HepG2 (cell line): ENCODE data around the gene CDC42EP4. TPM values are rescaled to one million over a fixed set of nuclear protein-coding genes. Genes with fewer than 3 reads are reported as not detected.

Experiments used
- ATAC-seq: fragments of 200-7000 bp; cut with Tn5 transposase; 3 replicates; pipeline ENCODE4 v1.9.1; 2020; ENCODE audit warnings: mild to moderate bottlenecking, moderate library complexity
- BruUV-seq: library from RNA; stranded (reverse); fragments of 400-500 nt; replicated peaks from 2 replicates; lab custom pipeline; 2021; lab: Mats Ljungman, UMichigan
- CTCF ChIA-PET: fragments of 300-600 bp; formaldehyde crosslinking; extraction: SDS; loops from one replicate; lab custom pipeline; 2021; ENCODE audit warnings: low total read pairs, inconsistent platforms, low intra/inter-chr PET ratio; lab: Yijun Ruan, JAX
- POLR2A ChIA-PET: fragments of 350-600 bp; sonication (Branson Sonifier 250); formaldehyde crosslinking; loops from one replicate; lab custom pipeline; 2020; ENCODE audit warnings: antibody characterized with exemption, inconsistent platforms; lab: Yijun Ruan, JAX
- DNase-seq: peaks from one replicate; pipeline ENCODE4 v3.0.0-alpha.2; 2015; ENCODE audit warnings: low spot score
- FAIRE-seq: peaks from 3 replicates; lab custom pipeline; 2011; peaks lifted over from hg19 to GRCh38; lab: Jason Lieb, UNC
- H2AFZ ChIP-seq: one replicate; pipeline ENCODE4 v1.6.1; 2011; ENCODE audit warnings: low read length, inconsistent platforms
- H3K27ac ChIP-seq: fragments of 300-600 bp; 3 replicates; pipeline ENCODE4 v1.8.0; 2011; ENCODE audit warnings: mixed run types, mild to moderate bottlenecking, mixed read lengths, low read length, inconsistent platforms; ENCODE audit not compliant: insufficient read depth; ENCODE audit errors: extremely low read length
- H3K27me3 ChIP-seq, 2 experiments: fragments of 200-600 bp in 1 of 2; 2 replicates in 1 of 2; 3 replicates in 1 of 2; pipeline versions ENCODE4 v1.6.0 to v1.8.0; 2011; ENCODE audit warnings: low read length in 2 of 2, mild to moderate bottlenecking in 2 of 2, moderate library complexity in 2 of 2, inconsistent platforms in 1 of 2; ENCODE audit not compliant: insufficient read depth in 2 of 2, control insufficient read depth in 1 of 2
- H3K36me3 ChIP-seq, 2 experiments: fragments of 200-600 bp in 1 of 2; replicated peaks in 1 of 2; 2 replicates in 1 of 2; 3 replicates in 1 of 2; pipeline versions ENCODE4 v1.5.1 to v1.8.0; 2011; ENCODE audit warnings: low read length in 2 of 2, inconsistent platforms in 1 of 2; ENCODE audit not compliant: insufficient read depth in 2 of 2, control insufficient read depth in 1 of 2
- H3K4me1 ChIP-seq: 2 replicates; pipeline ENCODE4 v1.5.1; 2012; ENCODE audit warnings: low read length, inconsistent platforms; ENCODE audit not compliant: insufficient read depth
- H3K4me2 ChIP-seq: 2 replicates; pipeline ENCODE4 v1.6.0; 2011; ENCODE audit warnings: low read depth, low read length, inconsistent platforms
- H3K4me3 ChIP-seq, 3 experiments: fragments of 200-600 bp in 1 of 3; sonication (generic), shearing (Covaris generic) in 1 of 3; replicated peaks in 1 of 3; 2 replicates each; pipeline ENCODE4 v1.5.1; 2011 to 2016; ENCODE audit warnings: low read length in 3 of 3, inconsistent platforms in 2 of 3, low read depth in 2 of 3, mild to moderate bottlenecking in 2 of 3, control low read depth in 1 of 3, mixed read lengths in 1 of 3; ENCODE audit not compliant: insufficient read depth in 1 of 3
- H3K79me2 ChIP-seq: one replicate; pipeline ENCODE4 v1.6.1; 2011; ENCODE audit warnings: low read length, inconsistent platforms; ENCODE audit not compliant: insufficient read depth
- H3K9ac ChIP-seq: 2 replicates; pipeline ENCODE4 v1.6.0; 2011; ENCODE audit warnings: mild to moderate bottlenecking, low read depth, low read length, inconsistent platforms; ENCODE audit not compliant: insufficient read depth
- H3K9me3 ChIP-seq: 2 replicates; pipeline ENCODE4 v1.5.1; 2012; ENCODE audit warnings: mild to moderate bottlenecking, low read length
- H4K20me1 ChIP-seq: 2 replicates; pipeline ENCODE4 v1.6.0; 2011; ENCODE audit warnings: inconsistent platforms, mild to moderate bottlenecking, low read length, moderate library complexity; ENCODE audit not compliant: insufficient read depth
- ASH2L ChIP-seq: fragments of 300-600, 200-600 bp; sonication (generic); IDR thresholded peaks from 2 replicates; pipeline ENCODE4 v1.7.0; 2017; ENCODE audit warnings: low read depth, mild to moderate bottlenecking, moderate library complexity, mixed read lengths, low read length; ENCODE audit not compliant: insufficient read length
- GABPB1 ChIP-seq: IDR thresholded peaks from 2 replicates; pipeline ENCODE4 v1.6.1; 2016; ENCODE audit warnings: mild to moderate bottlenecking, missing genetic modification reagents, moderate library complexity, missing compliant biosample characterization
- JARID2 ChIP-seq: sonication (generic); formaldehyde crosslinking; IDR thresholded peaks from 2 replicates; pipeline ENCODE4 v1.8.1; 2023; ENCODE audit warnings: missing genetic modification reagents, inconsistent platforms; ENCODE audit not compliant: insufficient replicate concordance
- MYC ChIP-seq: sonication (generic); formaldehyde crosslinking; IDR thresholded peaks from 2 replicates; pipeline ENCODE4 v1.9.0; 2021; ENCODE audit warnings: missing genetic modification reagents, borderline replicate concordance
- TCF7L2 ChIP-seq: IDR thresholded peaks from 2 replicates; pipeline ENCODE4 v1.6.1; 2011; ENCODE audit warnings: mild to moderate bottlenecking, low read depth, low read length, moderate library complexity
- XRCC5 ChIP-seq: fragments of 200-400 bp; formaldehyde crosslinking; optimal IDR thresholded peaks from 2 replicates; pipeline ENCODE3; 2017; ENCODE audit warnings: mild to moderate bottlenecking, low read length
- ZNF274 ChIP-seq: sonication (generic); formaldehyde crosslinking; IDR thresholded peaks from 2 replicates; pipeline ENCODE4 v1.5.1; 2020; ENCODE audit warnings: mild to moderate bottlenecking, missing genetic modification reagents
- WGBS: methylation state at CpG from one replicate; pipeline ENCODE4 v1.1.6; 2017; ENCODE audit warnings: low lambda C conversion rate; 5-methylcytosine and 5-hydroxymethylcytosine counted together
- in situ Hi-C: cut with HindIII; loops from 2 replicates; pipeline ENCODE4 v1.10.0; 2017; ENCODE audit warnings: low pct_unique_long_range_greater_than_20kb; ENCODE audit not compliant: extremely low pct_ligation_motif_present
- intact Hi-C: fragments of 100-400 bp; cut with micrococcal nuclease; formaldehyde crosslinking; loops from one replicate; pipeline ENCODE4 v1.10.0; 2022; ENCODE audit not compliant: unreplicated experiment
- polyA plus RNA-seq, 8 experiments: library from polyadenylated mRNA; depleted of rRNA in 3 of 8; stranded (reverse) in 7 of 8; unstranded in 1 of 8; fragments of >200 nt; fragmentation: Illumina TruSeq in 4 of 8; extraction: Trizol in 4 of 8; gene quantifications; 2 replicates each; pipeline versions ENCODE4 v1.2.1 to v1.2.3, GENCODE V29; 2011 to 2016; ENCODE audit warnings: low read depth in 4 of 8, missing spikeins in 1 of 8, mixed read lengths in 1 of 8; ENCODE audit not compliant: insufficient read depth in 1 of 8
- total RNA-seq, 5 experiments: library from RNA; depleted of rRNA; stranded (reverse); fragments of >200 nt; fragmentation: Illumina TruSeq; extraction: Trizol; gene quantifications; 2 replicates each; pipeline ENCODE4 v1.2.3, GENCODE V29; 2016; ENCODE audit warnings: low read depth in 1 of 5
- TF ChIP-seq, protein P1 (sequence below): sonication (generic); formaldehyde crosslinking; IDR thresholded peaks from 2 replicates; pipeline ENCODE4 v1.8.1; 2023; ENCODE audit warnings: missing genetic modification reagents, mild to moderate bottlenecking, borderline replicate concordance
- TF ChIP-seq, protein P2 (sequence below): sonication (generic); formaldehyde crosslinking; IDR thresholded peaks from 2 replicates; pipeline ENCODE4 v1.4.0; 2020; ENCODE audit warnings: mild to moderate bottlenecking, missing genetic modification reagents
- TF ChIP-seq, protein P3 (sequence below): sonication (generic); formaldehyde crosslinking; IDR thresholded peaks from 2 replicates; pipeline ENCODE4 v1.5.1; 2020; ENCODE audit warnings: mild to moderate bottlenecking, missing genetic modification reagents, moderate library complexity
- TF ChIP-seq, protein P4 (sequence below): sonication (generic); formaldehyde crosslinking; conservative IDR thresholded peaks from 2 replicates; pipeline ENCODE4 v1.4.0; 2020; ENCODE audit warnings: missing genetic modification reagents
- TF ChIP-seq, protein P5 (sequence below): sonication (generic); formaldehyde crosslinking; IDR thresholded peaks from 2 replicates; pipeline ENCODE4 v1.5.1; 2020; ENCODE audit warnings: missing genetic modification reagents, mild to moderate bottlenecking, borderline replicate concordance
- TF ChIP-seq, protein P6 (sequence below): sonication (generic); formaldehyde crosslinking; IDR thresholded peaks from 2 replicates; pipeline ENCODE4 v1.5.0; 2020; ENCODE audit warnings: missing genetic modification reagents

The CDC42EP4 gene
- total and polyA plus RNA-seq, 2 of the 13 experiments (the other 11 are each of a cell fraction or from before 2014, with no cell fraction given) = 19.0 to 54.0 TPM

DNA sequence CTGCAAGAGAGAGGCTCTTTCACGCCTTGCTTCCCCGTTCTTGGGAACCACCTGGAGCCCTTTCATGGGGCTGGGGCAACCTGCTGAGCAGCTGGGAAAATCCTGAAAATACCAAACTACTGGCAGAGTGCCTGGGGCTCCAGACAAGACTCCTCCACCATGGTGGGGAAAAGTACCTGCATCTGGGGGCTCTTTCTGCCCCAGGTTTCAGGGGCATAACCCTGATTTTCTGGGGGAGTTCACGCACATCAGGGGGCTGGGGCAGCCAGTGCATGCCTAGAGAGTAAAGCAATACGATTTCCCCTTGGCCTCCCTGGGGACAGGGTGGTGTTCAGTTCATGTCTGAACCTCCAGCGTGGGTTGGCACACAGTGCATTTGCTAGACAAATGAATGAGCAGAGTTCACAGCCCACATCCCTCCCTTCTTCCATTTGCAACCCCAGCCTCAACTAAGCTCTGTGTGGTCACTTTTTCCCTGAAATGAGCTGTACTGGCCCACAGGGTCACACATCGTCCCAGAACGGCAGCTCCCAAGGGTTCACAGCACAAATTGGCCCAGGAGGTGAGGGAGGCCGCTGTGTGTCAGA, 5.2 kb upstream of the CDC42EP4 start:
- FAIRE-seq (no peak), ATAC-seq (peak; percentile 47), DNase-seq (no peak)
- ChIA-PET CTCF (no interaction called here), POLR2A (no interaction called here)
- Histone ChIP-seq H3K79me2 (no peaks in the 10 kb centered on the region), H3K36me3 (no peaks in the 10 kb centered on the region), H3K9me3 (no peaks in the 10 kb centered on the region), H4K20me1 (no peaks in the 10 kb centered on the region), H3K4me1 (peaks cover 47% of the 10 kb centered on the region), H3K4me3 (0 out of 6 replicates have a peak overlapping the region, but pooled peaks of 1 of the 3 experiments have one; percentile 4), H3K4me2 (peak overlapping the region; percentile 42; the same call in 1 of the 2 replicates), H3K27me3 (peaks cover 8 to 36% of the 10 kb centered on the region in 2 experiments), H2AFZ (no peak overlapping the region), H3K27ac (no peak overlapping the region), H3K9ac (no peak overlapping the region)
- no TSS peak for BruUV-seq
- in situ Hi-C loops (no loop called here), intact Hi-C loops (no loop called here)
- 8% methylated on average over 8 of the region's 8 CpGs for WGBS
- TF ChIP-seq TCF7L2 (no peak), ZNF274 (CRISPR knock-in tag) (no peak), XRCC5 (no peak), JARID2 (CRISPR knock-in tag) (no peak), ASH2L (no peak), MYC (CRISPR knock-in tag) (peak; percentile 20; the same call in 1 of the 2 replicates), GABPB1 (no peak)
- TF ChIP-seq, protein P1, sequence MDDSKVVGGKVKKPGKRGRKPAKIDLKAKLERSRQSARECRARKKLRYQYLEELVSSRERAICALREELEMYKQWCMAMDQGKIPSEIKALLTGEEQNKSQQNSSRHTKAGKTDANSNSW = no peak
- TF ChIP-seq, protein P2, sequence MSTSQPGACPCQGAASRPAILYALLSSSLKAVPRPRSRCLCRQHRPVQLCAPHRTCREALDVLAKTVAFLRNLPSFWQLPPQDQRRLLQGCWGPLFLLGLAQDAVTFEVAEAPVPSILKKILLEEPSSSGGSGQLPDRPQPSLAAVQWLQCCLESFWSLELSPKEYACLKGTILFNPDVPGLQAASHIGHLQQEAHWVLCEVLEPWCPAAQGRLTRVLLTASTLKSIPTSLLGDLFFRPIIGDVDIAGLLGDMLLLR (CRISPR knock-in tag) = no peak
- TF ChIP-seq, protein P3, sequence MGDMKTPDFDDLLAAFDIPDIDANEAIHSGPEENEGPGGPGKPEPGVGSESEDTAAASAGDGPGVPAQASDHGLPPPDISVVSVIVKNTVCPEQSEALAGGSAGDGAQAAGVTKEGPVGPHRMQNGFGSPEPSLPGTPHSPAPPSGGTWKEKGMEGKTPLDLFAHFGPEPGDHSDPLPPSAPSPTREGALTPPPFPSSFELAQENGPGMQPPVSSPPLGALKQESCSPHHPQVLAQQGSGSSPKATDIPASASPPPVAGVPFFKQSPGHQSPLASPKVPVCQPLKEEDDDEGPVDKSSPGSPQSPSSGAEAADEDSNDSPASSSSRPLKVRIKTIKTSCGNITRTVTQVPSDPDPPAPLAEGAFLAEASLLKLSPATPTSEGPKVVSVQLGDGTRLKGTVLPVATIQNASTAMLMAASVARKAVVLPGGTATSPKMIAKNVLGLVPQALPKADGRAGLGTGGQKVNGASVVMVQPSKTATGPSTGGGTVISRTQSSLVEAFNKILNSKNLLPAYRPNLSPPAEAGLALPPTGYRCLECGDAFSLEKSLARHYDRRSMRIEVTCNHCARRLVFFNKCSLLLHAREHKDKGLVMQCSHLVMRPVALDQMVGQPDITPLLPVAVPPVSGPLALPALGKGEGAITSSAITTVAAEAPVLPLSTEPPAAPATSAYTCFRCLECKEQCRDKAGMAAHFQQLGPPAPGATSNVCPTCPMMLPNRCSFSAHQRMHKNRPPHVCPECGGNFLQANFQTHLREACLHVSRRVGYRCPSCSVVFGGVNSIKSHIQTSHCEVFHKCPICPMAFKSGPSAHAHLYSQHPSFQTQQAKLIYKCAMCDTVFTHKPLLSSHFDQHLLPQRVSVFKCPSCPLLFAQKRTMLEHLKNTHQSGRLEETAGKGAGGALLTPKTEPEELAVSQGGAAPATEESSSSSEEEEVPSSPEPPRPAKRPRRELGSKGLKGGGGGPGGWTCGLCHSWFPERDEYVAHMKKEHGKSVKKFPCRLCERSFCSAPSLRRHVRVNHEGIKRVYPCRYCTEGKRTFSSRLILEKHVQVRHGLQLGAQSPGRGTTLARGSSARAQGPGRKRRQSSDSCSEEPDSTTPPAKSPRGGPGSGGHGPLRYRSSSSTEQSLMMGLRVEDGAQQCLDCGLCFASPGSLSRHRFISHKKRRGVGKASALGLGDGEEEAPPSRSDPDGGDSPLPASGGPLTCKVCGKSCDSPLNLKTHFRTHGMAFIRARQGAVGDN (CRISPR knock-in tag) = peak; percentile 15; the same call in 1 of the 2 replicates
- TF ChIP-seq, protein P4, sequence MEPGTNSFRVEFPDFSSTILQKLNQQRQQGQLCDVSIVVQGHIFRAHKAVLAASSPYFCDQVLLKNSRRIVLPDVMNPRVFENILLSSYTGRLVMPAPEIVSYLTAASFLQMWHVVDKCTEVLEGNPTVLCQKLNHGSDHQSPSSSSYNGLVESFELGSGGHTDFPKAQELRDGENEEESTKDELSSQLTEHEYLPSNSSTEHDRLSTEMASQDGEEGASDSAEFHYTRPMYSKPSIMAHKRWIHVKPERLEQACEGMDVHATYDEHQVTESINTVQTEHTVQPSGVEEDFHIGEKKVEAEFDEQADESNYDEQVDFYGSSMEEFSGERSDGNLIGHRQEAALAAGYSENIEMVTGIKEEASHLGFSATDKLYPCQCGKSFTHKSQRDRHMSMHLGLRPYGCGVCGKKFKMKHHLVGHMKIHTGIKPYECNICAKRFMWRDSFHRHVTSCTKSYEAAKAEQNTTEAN = no peak
- TF ChIP-seq, protein P5, sequence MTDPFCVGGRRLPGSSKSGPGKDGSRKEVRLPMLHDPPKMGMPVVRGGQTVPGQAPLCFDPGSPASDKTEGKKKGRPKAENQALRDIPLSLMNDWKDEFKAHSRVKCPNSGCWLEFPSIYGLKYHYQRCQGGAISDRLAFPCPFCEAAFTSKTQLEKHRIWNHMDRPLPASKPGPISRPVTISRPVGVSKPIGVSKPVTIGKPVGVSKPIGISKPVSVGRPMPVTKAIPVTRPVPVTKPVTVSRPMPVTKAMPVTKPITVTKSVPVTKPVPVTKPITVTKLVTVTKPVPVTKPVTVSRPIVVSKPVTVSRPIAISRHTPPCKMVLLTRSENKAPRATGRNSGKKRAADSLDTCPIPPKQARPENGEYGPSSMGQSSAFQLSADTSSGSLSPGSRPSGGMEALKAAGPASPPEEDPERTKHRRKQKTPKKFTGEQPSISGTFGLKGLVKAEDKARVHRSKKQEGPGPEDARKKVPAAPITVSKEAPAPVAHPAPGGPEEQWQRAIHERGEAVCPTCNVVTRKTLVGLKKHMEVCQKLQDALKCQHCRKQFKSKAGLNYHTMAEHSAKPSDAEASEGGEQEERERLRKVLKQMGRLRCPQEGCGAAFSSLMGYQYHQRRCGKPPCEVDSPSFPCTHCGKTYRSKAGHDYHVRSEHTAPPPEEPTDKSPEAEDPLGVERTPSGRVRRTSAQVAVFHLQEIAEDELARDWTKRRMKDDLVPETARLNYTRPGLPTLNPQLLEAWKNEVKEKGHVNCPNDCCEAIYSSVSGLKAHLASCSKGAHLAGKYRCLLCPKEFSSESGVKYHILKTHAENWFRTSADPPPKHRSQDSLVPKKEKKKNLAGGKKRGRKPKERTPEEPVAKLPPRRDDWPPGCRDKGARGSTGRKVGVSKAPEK = no peak
- TF ChIP-seq, protein P6, sequence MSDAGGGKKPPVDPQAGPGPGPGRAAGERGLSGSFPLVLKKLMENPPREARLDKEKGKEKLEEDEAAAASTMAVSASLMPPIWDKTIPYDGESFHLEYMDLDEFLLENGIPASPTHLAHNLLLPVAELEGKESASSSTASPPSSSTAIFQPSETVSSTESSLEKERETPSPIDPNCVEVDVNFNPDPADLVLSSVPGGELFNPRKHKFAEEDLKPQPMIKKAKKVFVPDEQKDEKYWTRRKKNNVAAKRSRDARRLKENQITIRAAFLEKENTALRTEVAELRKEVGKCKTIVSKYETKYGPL (CRISPR knock-in tag) = no peak
